H9 (cell line): Measurements from ENCODE around the gene KCNN2. TPM values are rescaled to one million over a fixed set of nuclear protein-coding genes. Genes with fewer than 3 reads are reported as not detected.

Experiments
- DNase-seq: peaks from one replicate; pipeline ENCODE4 v3.0.0-alpha.2; 2017
- H2AFZ ChIP-seq: one replicate; pipeline ENCODE4 v1.6.1; 2013; ENCODE audit warnings: mild to moderate bottlenecking, low read length, control low read depth, moderate library complexity
- H2AK5ac ChIP-seq: 2 replicates; pipeline ENCODE4 v1.6.1; 2013; ENCODE audit warnings: low read length, control low read depth, mixed read lengths; ENCODE audit not compliant: insufficient read length
- H2BK120ac ChIP-seq: one replicate; pipeline ENCODE4 v1.6.1; 2013; ENCODE audit warnings: low read depth, mild to moderate bottlenecking, low read length, control low read depth, inconsistent platforms; ENCODE audit not compliant: poor library complexity, severe bottlenecking
- H2BK12ac ChIP-seq: 2 replicates; pipeline ENCODE4 v1.6.1; 2013; ENCODE audit warnings: low read length, control low read depth, mixed read lengths, low read depth; ENCODE audit not compliant: insufficient read length
- H2BK15ac ChIP-seq: 2 replicates; pipeline ENCODE4 v1.6.1; 2013; ENCODE audit warnings: low read depth, low read length, control low read depth
- H2BK20ac ChIP-seq: one replicate; pipeline ENCODE4 v1.6.1; 2013; ENCODE audit warnings: low read depth, mild to moderate bottlenecking, low read length, control low read depth, inconsistent platforms; ENCODE audit not compliant: poor library complexity, severe bottlenecking
- H2BK5ac ChIP-seq: 2 replicates; pipeline ENCODE4 v1.6.1; 2013; ENCODE audit warnings: low read length, control low read depth, mixed read lengths; ENCODE audit not compliant: insufficient read length
- H3K14ac ChIP-seq: 2 replicates; pipeline ENCODE4 v1.6.1; 2013; ENCODE audit warnings: low read length, control low read depth; ENCODE audit not compliant: insufficient read depth
- H3K18ac ChIP-seq: 2 replicates; pipeline ENCODE4 v1.6.1; 2013; ENCODE audit warnings: low read depth, mild to moderate bottlenecking, mixed read lengths, low read length, control low read depth; ENCODE audit not compliant: insufficient read length
- H3K23ac ChIP-seq: 2 replicates; pipeline ENCODE4 v1.6.1; 2013; ENCODE audit warnings: low read length, control low read depth, mixed read lengths, low read depth; ENCODE audit not compliant: insufficient read length
- H3K23me2 ChIP-seq: 2 replicates; pipeline ENCODE4 v1.6.1; 2013; ENCODE audit warnings: low read depth, mild to moderate bottlenecking, mixed read lengths, low read length, control low read depth; ENCODE audit not compliant: insufficient read length, poor library complexity, severe bottlenecking
- H3K27ac ChIP-seq: 2 replicates; pipeline ENCODE4 v1.5.1; 2013; ENCODE audit warnings: low read length, control low read depth, mixed read lengths, low read depth; ENCODE audit not compliant: insufficient read length
- H3K27me3 ChIP-seq: 2 replicates; pipeline ENCODE4 v1.6.1; 2013; ENCODE audit warnings: low read length, control low read depth, inconsistent platforms; ENCODE audit not compliant: insufficient read depth
- H3K4ac ChIP-seq: 2 replicates; pipeline ENCODE4 v1.6.1; 2013; ENCODE audit warnings: low read depth, mild to moderate bottlenecking, control low read depth, inconsistent platforms, low read length, moderate library complexity
- H3K4me1 ChIP-seq: 2 replicates; pipeline ENCODE4 v1.6.1; 2013; ENCODE audit warnings: low read length, control low read depth, inconsistent platforms; ENCODE audit not compliant: insufficient read depth
- H3K4me2 ChIP-seq: 2 replicates; pipeline ENCODE4 v1.6.1; 2013; ENCODE audit warnings: low read length, control low read depth, mixed read lengths; ENCODE audit not compliant: insufficient read length, insufficient read depth
- H3K56ac ChIP-seq: 2 replicates; pipeline ENCODE4 v1.6.1; 2013; ENCODE audit warnings: low read depth, mild to moderate bottlenecking, mixed read lengths, low read length, control low read depth; ENCODE audit not compliant: insufficient read length
- H3K79me1 ChIP-seq: 2 replicates; pipeline ENCODE4 v1.6.1; 2013; ENCODE audit warnings: low read depth, mild to moderate bottlenecking, moderate library complexity, low read length, control low read depth, inconsistent platforms; ENCODE audit not compliant: insufficient read depth, poor library complexity, severe bottlenecking
- H3K79me2 ChIP-seq: 2 replicates; pipeline ENCODE4 v1.6.1; 2013; ENCODE audit warnings: low read length, control low read depth, inconsistent platforms; ENCODE audit not compliant: insufficient read depth
- H3K9ac ChIP-seq: 2 replicates; pipeline ENCODE4 v1.6.1; 2013; ENCODE audit warnings: low read length, control low read depth, mixed read lengths; ENCODE audit not compliant: insufficient read length; ENCODE audit errors: extremely low read depth
- H3K9me3 ChIP-seq: one replicate; pipeline ENCODE4 v1.6.1; 2013; ENCODE audit warnings: low read depth, low read length, inconsistent platforms; ENCODE audit not compliant: control insufficient read depth
- H3T11ph ChIP-seq: one replicate; pipeline ENCODE4 v1.6.1; 2013; ENCODE audit warnings: mild to moderate bottlenecking, low read length, control low read depth, inconsistent platforms
- H4K20me1 ChIP-seq: one replicate; pipeline ENCODE4 v1.6.1; 2013; ENCODE audit not compliant: control insufficient read depth, insufficient read length, insufficient read depth
- H4K5ac ChIP-seq: 2 replicates; pipeline ENCODE4 v1.6.1; 2013; ENCODE audit warnings: low read depth, mild to moderate bottlenecking, mixed read lengths, low read length, control low read depth; ENCODE audit not compliant: insufficient read length
- H4K8ac ChIP-seq: replicated peaks from 2 replicates; pipeline ENCODE4 v1.6.1; 2013; ENCODE audit warnings: low read length, control low read depth, mixed read lengths, low read depth; ENCODE audit not compliant: insufficient read length
- H4K91ac ChIP-seq: 2 replicates; pipeline ENCODE4 v1.6.1; 2013; ENCODE audit warnings: low read depth, mild to moderate bottlenecking, moderate library complexity, mixed read lengths, low read length, control low read depth; ENCODE audit not compliant: insufficient read length
- H3K27ac Mint-ChIP-seq, 3 experiments: 2 replicates in 2 of 3; 3 replicates in 1 of 3; pipeline ENCODE4 v1.8.0; 2020 to 2021; ENCODE audit warnings: mixed read lengths in 3 of 3, mild to moderate bottlenecking in 1 of 3, moderate library complexity in 1 of 3
- H3K27me3 Mint-ChIP-seq: 2 replicates; pipeline ENCODE4 v1.8.0; 2021; ENCODE audit warnings: low read depth, mild to moderate bottlenecking, moderate library complexity, mixed read lengths
- H3K36me3 Mint-ChIP-seq, 3 experiments: 2 replicates in 2 of 3; 3 replicates in 1 of 3; pipeline ENCODE4 v1.8.0; 2020 to 2021; ENCODE audit warnings: low read depth in 3 of 3, mixed read lengths in 3 of 3; ENCODE audit not compliant: insufficient read depth in 1 of 3
- H3K4me1 Mint-ChIP-seq, 2 experiments: 2 replicates each; pipeline ENCODE4 v1.8.0; 2020; ENCODE audit warnings: mixed read lengths in 2 of 2
- H3K4me3 Mint-ChIP-seq, 2 experiments: 2 replicates in 1 of 2; 3 replicates in 1 of 2; pipeline ENCODE4 v1.8.0; 2020 to 2021; ENCODE audit warnings: mild to moderate bottlenecking in 2 of 2, mixed read lengths in 2 of 2, moderate library complexity in 1 of 2
- H3K9me3 Mint-ChIP-seq, 2 experiments: 2 replicates in 1 of 2; 3 replicates in 1 of 2; pipeline ENCODE4 v1.8.0; 2020; ENCODE audit warnings: mild to moderate bottlenecking in 2 of 2, mixed read lengths in 2 of 2, moderate library complexity in 1 of 2
- WGBS: extraction: QIAGEN DNeasy Blood & Tissue Kit; methylation state at CpG from one replicate; pipeline ENCODE4 v1.1.7; 2013; ENCODE audit warnings: missing lambda C conversion rate, low lambda C conversion rate, mixed read lengths; ENCODE audit not compliant: insufficient read length; ENCODE audit errors: extremely low coverage; 5-methylcytosine and 5-hydroxymethylcytosine counted together
- total RNA-seq: library from RNA; stranded (reverse); gene quantifications from 2 replicates; pipeline ENCODE4 v1.2.1, GENCODE V29; 2021
- TF ChIP-seq, protein P1 (sequence below): fragments of 200-600 bp; sonication (generic); conservative IDR thresholded peaks from 3 replicates; pipeline ENCODE4 v1.8.0; 2021; ENCODE audit warnings: antibody characterized with exemption, mild to moderate bottlenecking

Gene KCNN2
- total RNA-seq, 1 experiment from 2014 or later = 21.0 TPM

DNA sequence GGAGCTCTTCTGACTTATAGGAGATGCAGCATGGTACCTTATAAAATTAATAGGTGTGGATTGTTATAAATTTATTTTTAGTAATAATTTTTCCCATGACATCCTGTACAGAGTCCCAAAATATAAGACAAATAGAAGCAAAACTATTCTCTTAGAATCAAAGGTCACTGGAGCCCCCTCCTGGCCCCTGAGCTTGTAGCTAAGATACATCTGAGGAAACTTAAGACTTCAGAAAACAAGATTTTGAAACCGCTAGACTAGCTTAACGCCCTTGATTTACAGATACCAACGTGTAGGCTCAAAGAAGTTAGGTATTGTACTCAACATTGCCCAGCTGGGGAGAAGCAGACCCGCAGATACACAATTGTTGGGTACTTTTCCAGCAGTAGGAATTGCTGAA, 45.7 kb upstream of the KCNN2 start:
- no peak overlapping the region for H3K18ac ChIP-seq
- no peak overlapping the region for H2AFZ ChIP-seq
- H3K36me3 Mint-ChIP-seq = no peaks in the 10 kb centered on the region
- no peak overlapping the region for H3K4me3 Mint-ChIP-seq
- H3K27ac Mint-ChIP-seq = no peak overlapping the region
- H3K4me1 Mint-ChIP-seq = peaks cover 25 to 33% of the 10 kb centered on the region in 2 experiments
- H2BK20ac ChIP-seq = no peak overlapping the region
- no peak overlapping the region for H3K4ac ChIP-seq
- H3K9ac ChIP-seq = no peak overlapping the region
- no peaks in the 10 kb centered on the region for H3K9me3 Mint-ChIP-seq
- no peaks in the 10 kb centered on the region for H3K79me2 ChIP-seq
- no peaks in the 10 kb centered on the region for H3K23me2 ChIP-seq
- H4K8ac ChIP-seq = no peak overlapping the region
- H2BK5ac ChIP-seq = no peak overlapping the region
- H2BK15ac ChIP-seq = no peak overlapping the region
- no peak overlapping the region for H3K14ac ChIP-seq
- no CpG with 5 or more reads among the region's 4 CpGs for WGBS
- no peak overlapping the region for H3K56ac ChIP-seq
- no peak overlapping the region for H2BK120ac ChIP-seq
- no peaks in the 10 kb centered on the region for H3K27me3 ChIP-seq
- H3K4me2 ChIP-seq = no peak overlapping the region
- no peak for DNase-seq
- no peak overlapping the region for H2BK12ac ChIP-seq
- H3K4me1 ChIP-seq = no peaks in the 10 kb centered on the region
- H4K20me1 ChIP-seq = no peaks in the 10 kb centered on the region
- no peaks in the 10 kb centered on the region; the same call in 1 of the 2 replicates for H3K27me3 Mint-ChIP-seq
- no peak overlapping the region for H4K5ac ChIP-seq
- no peak overlapping the region for H2AK5ac ChIP-seq
- no peaks in the 10 kb centered on the region for H3K9me3 ChIP-seq
- H3K79me1 ChIP-seq = no peaks in the 10 kb centered on the region
- no peak overlapping the region for H3T11ph ChIP-seq
- no peak overlapping the region for H3K23ac ChIP-seq
- H4K91ac ChIP-seq = no peak overlapping the region
- TF ChIP-seq, protein P1, sequence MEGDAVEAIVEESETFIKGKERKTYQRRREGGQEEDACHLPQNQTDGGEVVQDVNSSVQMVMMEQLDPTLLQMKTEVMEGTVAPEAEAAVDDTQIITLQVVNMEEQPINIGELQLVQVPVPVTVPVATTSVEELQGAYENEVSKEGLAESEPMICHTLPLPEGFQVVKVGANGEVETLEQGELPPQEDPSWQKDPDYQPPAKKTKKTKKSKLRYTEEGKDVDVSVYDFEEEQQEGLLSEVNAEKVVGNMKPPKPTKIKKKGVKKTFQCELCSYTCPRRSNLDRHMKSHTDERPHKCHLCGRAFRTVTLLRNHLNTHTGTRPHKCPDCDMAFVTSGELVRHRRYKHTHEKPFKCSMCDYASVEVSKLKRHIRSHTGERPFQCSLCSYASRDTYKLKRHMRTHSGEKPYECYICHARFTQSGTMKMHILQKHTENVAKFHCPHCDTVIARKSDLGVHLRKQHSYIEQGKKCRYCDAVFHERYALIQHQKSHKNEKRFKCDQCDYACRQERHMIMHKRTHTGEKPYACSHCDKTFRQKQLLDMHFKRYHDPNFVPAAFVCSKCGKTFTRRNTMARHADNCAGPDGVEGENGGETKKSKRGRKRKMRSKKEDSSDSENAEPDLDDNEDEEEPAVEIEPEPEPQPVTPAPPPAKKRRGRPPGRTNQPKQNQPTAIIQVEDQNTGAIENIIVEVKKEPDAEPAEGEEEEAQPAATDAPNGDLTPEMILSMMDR = peak; percentile 46; the same call in 2 of the 3 replicates
- H3K27ac ChIP-seq = no peak overlapping the region
